Natural killer cell (primary cell): ENCODE measurements around the gene EXD2. TPM values are rescaled to one million over a fixed set of nuclear protein-coding genes. Genes with fewer than 3 reads are reported as not detected.

Experiments
- ATAC-seq, 3 donors: fragments of 150-1000 bp in 2 of 3; fragments of 200-7000 bp in 1 of 3; cut with Tn5 transposase; 1 replicate in 1 of 3; 2 replicates in 2 of 3; pipeline ENCODE4 v1.10.0; 2021; ENCODE audit warnings: mild to moderate bottlenecking in 2 of 3, moderate library complexity in 2 of 3
- DNase-seq, 2 donors: peaks; one replicate each; pipeline versions ENCODE4 v3.0.0 to v3.0.0-alpha.2; 2013 to 2021; ENCODE audit warnings: mixed read lengths in 1 of 2
- H3K27ac ChIP-seq: one replicate; pipeline ENCODE4 v1.5.1; 2013; ENCODE audit warnings: mild to moderate bottlenecking, low read length
- H3K27me3 ChIP-seq: one replicate; pipeline ENCODE4 v1.6.1; 2013; ENCODE audit warnings: low read length; ENCODE audit not compliant: control insufficient read depth, insufficient read depth
- H3K36me3 ChIP-seq: one replicate; pipeline ENCODE4 v1.6.1; 2013; ENCODE audit warnings: low read length; ENCODE audit not compliant: control insufficient read depth, insufficient read depth
- H3K4me1 ChIP-seq: one replicate; pipeline ENCODE4 v1.6.1; 2013; ENCODE audit warnings: low read length; ENCODE audit not compliant: control insufficient read depth, insufficient read depth
- H3K4me3 ChIP-seq: one replicate; pipeline ENCODE4 v1.5.1; 2013; ENCODE audit warnings: low read length
- H3K9me3 ChIP-seq: one replicate; pipeline ENCODE4 v1.6.1; 2013; ENCODE audit warnings: low read length; ENCODE audit not compliant: control insufficient read depth, insufficient read depth
- H3K27ac Mint-ChIP-seq, 2 donors: one replicate each; pipeline ENCODE4 v1.8.0; 2022; ENCODE audit warnings: mild to moderate bottlenecking in 2 of 2, mixed read lengths in 2 of 2, moderate library complexity in 1 of 2
- H3K27me3 Mint-ChIP-seq, 2 donors: one replicate each; pipeline ENCODE4 v1.8.0; 2022; ENCODE audit warnings: low read depth in 2 of 2, mixed read lengths in 2 of 2
- H3K36me3 Mint-ChIP-seq: one replicate; pipeline ENCODE4 v1.8.0; 2022; ENCODE audit warnings: mixed read lengths
- H3K4me1 Mint-ChIP-seq, 2 donors: one replicate each; pipeline ENCODE4 v1.8.0; 2022; ENCODE audit warnings: mixed read lengths in 2 of 2
- H3K4me3 Mint-ChIP-seq: one replicate; pipeline ENCODE4 v1.8.0; 2022; ENCODE audit warnings: mild to moderate bottlenecking, moderate library complexity, mixed read lengths
- H3K9me3 Mint-ChIP-seq, 2 donors: one replicate each; pipeline ENCODE4 v1.8.0; 2022; ENCODE audit warnings: mixed read lengths in 2 of 2
- CTCF ChIP-seq: fragments of 200-600 bp; IDR thresholded peaks from one replicate; pipeline ENCODE4 v1.8.0; 2022; ENCODE audit warnings: antibody characterized with exemption
- WGBS: methylation state at CpG from one replicate; pipeline ENCODE4 v1.1.7; 2013; ENCODE audit warnings: missing lambda C conversion rate; ENCODE audit not compliant: insufficient coverage; 5-methylcytosine and 5-hydroxymethylcytosine counted together
- intact Hi-C: fragments of 100-400 bp; cut with micrococcal nuclease; formaldehyde crosslinking; loops from one replicate; pipeline ENCODE4 v1.14.2; 2022
- total RNA-seq, 4 donors: library from RNA; stranded (reverse); fragments of 120-200 nt in 1 of 4; gene quantifications; one replicate each; pipeline versions ENCODE4 v1.2.3 to v1.2.4, GENCODE V29; 2013 to 2022

Gene EXD2
- total RNA-seq, 3 donors from 2014 or later (not counting 1 experiment from before 2014, with no cell fraction given), result 2.0 to 4.9 (median 2.9) TPM

GRCh38 chr14:69232388-69232787 lies 41.1 kb downstream of the EXD2 start:
- Mint-ChIP-seq H3K4me3 (no peak overlapping the region), H3K9me3 (no peaks in the 10 kb centered on the region), H3K27ac (no peak overlapping the region), H3K4me1 (no peaks in the 10 kb centered on the region), H3K36me3 (peaks cover 11% of the 10 kb centered on the region), H3K27me3 (no peaks in the 10 kb centered on the region)
- H3K27ac ChIP-seq, result no peak overlapping the region
- ATAC-seq (no peak), DNase-seq (no peak)
- H3K36me3 ChIP-seq, result peaks cover 19% of the 10 kb centered on the region
- H3K27me3 ChIP-seq, result no peaks in the 10 kb centered on the region
- H3K4me1 ChIP-seq, result no peaks in the 10 kb centered on the region
- 93% methylated on average over 2 of the region's 3 CpGs for WGBS
- intact Hi-C loops, result no loop called here
- H3K4me3 ChIP-seq, result no peak overlapping the region
- no peak for TF ChIP-seq CTCF
- no peaks in the 10 kb centered on the region for H3K9me3 ChIP-seq

- no peaks in the 10 kb centered on the region for H3K9me3 Mint-ChIP-seq
- Histone ChIP-seq H3K36me3 (peaks cover 29% of the 10 kb centered on the region), H3K4me3 (no peak overlapping the region), H3K9me3 (no peaks in the 10 kb centered on the region), H3K27me3 (no peaks in the 10 kb centered on the region), H3K4me1 (no peaks in the 10 kb centered on the region), H3K27ac (no peak overlapping the region)
- no peak for ATAC-seq
- H3K27me3 Mint-ChIP-seq, result no peaks in the 10 kb centered on the region
- no peak for TF ChIP-seq CTCF
- DNase-seq, result no peak
- no peak overlapping the region for H3K27ac Mint-ChIP-seq
- H3K4me1 Mint-ChIP-seq, result no peaks in the 10 kb centered on the region
- H3K4me3 Mint-ChIP-seq, result no peak overlapping the region
- intact Hi-C loops, result no loop called here
- H3K36me3 Mint-ChIP-seq, result peaks cover 11% of the 10 kb centered on the region
Measured at GRCh38 chr14:69234106-69234505, 42.8 kb downstream of the EXD2 start.

- Histone ChIP-seq H3K9me3 (no peaks in the 10 kb centered on the region), H3K4me1 (no peaks in the 10 kb centered on the region), H3K4me3 (no peak overlapping the region), H3K27ac (no peak overlapping the region), H3K36me3 (peaks cover 30% of the 10 kb centered on the region), H3K27me3 (no peaks in the 10 kb centered on the region)
- ATAC-seq, result no peak
- DNase-seq, result no peak
- H3K36me3 Mint-ChIP-seq, result peaks cover 11% of the 10 kb centered on the region
- TF ChIP-seq CTCF, result no peak
- no peak overlapping the region for H3K27ac Mint-ChIP-seq
- H3K27me3 Mint-ChIP-seq, result no peaks in the 10 kb centered on the region
- 100% methylated on average over 1 of the region's 1 CpG for WGBS
- intact Hi-C loops, result no loop called here
- no peaks in the 10 kb centered on the region for H3K9me3 Mint-ChIP-seq
- H3K4me3 Mint-ChIP-seq, result no peak overlapping the region
- no peaks in the 10 kb centered on the region for H3K4me1 Mint-ChIP-seq
Measured at GRCh38 chr14:69235708-69236107, 44.4 kb downstream of the EXD2 start.

GRCh38 chr14:69237142-69237541 lies 45.8 kb downstream of the EXD2 start:
- ATAC-seq, result peak in 1 of 3 donors; percentile 27

More at GRCh38 chr14:69237142-69237541, 45.8 kb downstream of the EXD2 start:
- no peaks in the 10 kb centered on the region for H3K27me3 ChIP-seq
- Mint-ChIP-seq H3K27me3 (no peaks in the 10 kb centered on the region), H3K4me3 (no peak overlapping the region), H3K36me3 (peaks cover 18% of the 10 kb centered on the region), H3K27ac (no peak overlapping the region), H3K9me3 (no peaks in the 10 kb centered on the region), H3K4me1 (no peaks in the 10 kb centered on the region)
- no peak for DNase-seq
- WGBS, result 96% methylated on average over 1 of the region's 1 CpG
- no peak for TF ChIP-seq CTCF
- H3K9me3 ChIP-seq, result no peaks in the 10 kb centered on the region
- no peak overlapping the region for H3K27ac ChIP-seq
- peaks cover 27% of the 10 kb centered on the region for H3K36me3 ChIP-seq
- intact Hi-C loops, result no loop called here
- no peaks in the 10 kb centered on the region for H3K4me1 ChIP-seq
- H3K4me3 ChIP-seq, result no peak overlapping the region
